Heart left ventricle (tissue), 16 donors: Measurements from ENCODE around the gene SRBD1. TPM values are rescaled to one million over a fixed set of nuclear protein-coding genes. Genes with fewer than 3 reads are reported as not detected.
A peak's percentile ranks its signal among the peaks of the same experiment; 100 is the strongest.

Source experiments
- ATAC-seq, 4 donors: fragments of 200-7000 bp; cut with Tn5 transposase; one replicate each; pipeline ENCODE4 v1.9.1; 2020 to 2022; ENCODE audit warnings: moderate library complexity in 4 of 4, mild to moderate bottlenecking in 3 of 4, moderate number of reproducible peaks in 1 of 4
- DNase-seq, 5 donors: peaks; one replicate each; pipeline ENCODE4 v3.0.0-alpha.2; 2020
- H3K27ac ChIP-seq, 12 donors: fragments of 200-600 bp; sonication (generic) in 4 of 12; one replicate each; pipeline versions ENCODE4 v1.5.0 to v1.8.0; 2016 to 2022; ENCODE audit warnings: mild to moderate bottlenecking in 2 of 12
- H3K27me3 ChIP-seq, 9 donors: fragments of 200-600 bp; sonication (generic) in 2 of 9; one replicate each; pipeline versions ENCODE4 v1.5.1 to v1.8.0; 2016 to 2022; ENCODE audit warnings: mild to moderate bottlenecking in 3 of 9
- H3K36me3 ChIP-seq, 9 donors: fragments of 200-600 bp; sonication (generic) in 2 of 9; one replicate each; pipeline versions ENCODE4 v1.5.0 to v1.8.0; 2018 to 2022; ENCODE audit warnings: mild to moderate bottlenecking in 2 of 9
- H3K4me1 ChIP-seq, 12 donors: fragments of 200-600 bp; sonication (generic) in 4 of 12; one replicate each; pipeline versions ENCODE4 v1.5.0 to v1.8.0; 2016 to 2022; ENCODE audit warnings: mild to moderate bottlenecking in 3 of 12
- H3K4me3 ChIP-seq, 12 donors: fragments of 200-600 bp; sonication (generic) in 4 of 12; one replicate each; pipeline versions ENCODE4 v1.5.0 to v1.8.0; 2017 to 2022; ENCODE audit warnings: mild to moderate bottlenecking in 9 of 12, moderate library complexity in 4 of 12
- H3K9me3 ChIP-seq, 12 donors: fragments of 200-600 bp; sonication (generic) in 4 of 12; one replicate each; pipeline versions ENCODE4 v1.5.0 to v1.8.0; 2016 to 2022; ENCODE audit warnings: mild to moderate bottlenecking in 1 of 12
- POLR2A ChIP-seq, 2 donors: fragments of 450-650 bp; IDR thresholded peaks; one replicate each; pipeline ENCODE4 v1.6.1; 2017; ENCODE audit warnings: antibody characterized with exemption in 2 of 2, mild to moderate bottlenecking in 2 of 2, moderate library complexity in 2 of 2
- WGBS, 4 donors: extraction: QIAGEN DNeasy Blood & Tissue Kit in 2 of 4; methylation state at CpG; one replicate each; pipeline versions ENCODE4 v1.1.5 to v1.1.7; 2013 to 2018; 5-methylcytosine and 5-hydroxymethylcytosine counted together
- intact Hi-C, 10 donors: fragments of 100-400 bp; cut with DNase I; formaldehyde crosslinking; loops; one replicate each; pipeline versions ENCODE4 v1.11.1 to v1.14.2; 2022
- polyA plus RNA-seq, 2 donors: library from polyadenylated mRNA; stranded (reverse); fragments of 200-250 nt; gene quantifications; one replicate each; pipeline ENCODE4 v1.2.3, GENCODE V29; 2013
- total RNA-seq, 9 donors: library from RNA; depleted of rRNA in 2 of 9; stranded (reverse); fragments of >200 nt in 2 of 9; fragmentation: NEBNext Ultra II Directional in 3 of 9; extraction: Animal tissue kit (Norgen Biotek cat#: 25700) in 3 of 9; gene quantifications; one replicate each; pipeline versions ENCODE4 v1.1.0 to v1.2.4, GENCODE V29; 2016 to 2023
- TF ChIP-seq, protein P1 (sequence below), 12 donors: fragments of 200-600 bp; sonication (generic) in 4 of 12; IDR thresholded peaks; one replicate each; pipeline versions ENCODE4 v1.5.0 to v1.8.0; 2018 to 2022; ENCODE audit warnings: antibody characterized with exemption in 12 of 12, mild to moderate bottlenecking in 5 of 12
- donor health status: ischemic (EF 13 %, LVEDD 7.1; RV severe dilation, severe dysfunction).
- donor health status: healthy with polysubstance abuse.
- donor health status: DM: no; HTN: yes; CAD: no.
- donor health status: DM: no; HTN: no; CAD: no.
- donor health status: ischemic (EF 25% LVEDD 6.9; RV normal size, moderate dysfunction).
- donor health status: ischemic (EF 25% LVEDD 5.7; RV mildly dilated, moderate dysfunction).
- donor health status: healthy.
- donor health status: DM: yes; HTN: yes; CAD: no.
- donor health status: ischemic (EF 35%, LVEDD 5.7; RV mildly dilated, moderate dysfunction).
- donor health status: nonischemic (EF 11% LVEDD 7.7; RV severe dilation, severe dysfunction).
- donor health status: DM: yes; HTN: yes; CAD: no.
- donor health status: PGD.
- donor health status: ischemic (EF 29% LVEDD 5.4; RV normal size, mild dysfunction).
- donor health status: nonischemic (EF 23%, LVEDD 6.1; RV moderate dilation, normal function).

The SRBD1 gene
- total and polyA plus RNA-seq, 11 donors = 3.0 to 16.9 (median 10.2) TPM

DNA sequence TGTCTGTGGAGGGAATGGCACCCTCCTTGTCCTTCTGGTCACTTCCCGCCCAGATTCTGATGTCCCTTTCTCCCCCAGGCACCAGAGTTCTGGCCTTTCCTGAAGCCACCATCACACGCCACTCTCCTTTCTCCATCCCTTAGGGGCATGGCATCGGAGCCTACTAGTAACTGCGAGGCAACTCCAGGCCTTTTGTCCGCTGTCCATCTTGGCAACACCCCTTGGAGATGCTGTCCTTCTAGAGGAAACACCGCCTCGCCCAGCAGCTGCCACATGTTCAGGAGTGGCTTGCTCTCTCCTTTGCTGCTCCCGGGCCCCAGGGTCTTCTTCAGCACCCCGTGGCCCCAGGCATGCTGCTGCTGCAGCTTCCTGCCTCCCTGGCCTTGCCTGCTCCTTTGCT lies 267.0 kb downstream of the SRBD1 start:
- ATAC-seq (no peak), DNase-seq (no peak)
- 81 to 85% (median 84%) methylated on average over 9 of the region's 9 CpGs for WGBS, 4 donors
- H3K4me1 ChIP-seq = no peaks in the 10 kb centered on the region
- no peak overlapping the region for H3K27ac ChIP-seq
- H3K27me3 ChIP-seq = peaks cover 0 to 14% (median 0%) of the 10 kb centered on the region in 9 donors
- TF ChIP-seq, protein P1, sequence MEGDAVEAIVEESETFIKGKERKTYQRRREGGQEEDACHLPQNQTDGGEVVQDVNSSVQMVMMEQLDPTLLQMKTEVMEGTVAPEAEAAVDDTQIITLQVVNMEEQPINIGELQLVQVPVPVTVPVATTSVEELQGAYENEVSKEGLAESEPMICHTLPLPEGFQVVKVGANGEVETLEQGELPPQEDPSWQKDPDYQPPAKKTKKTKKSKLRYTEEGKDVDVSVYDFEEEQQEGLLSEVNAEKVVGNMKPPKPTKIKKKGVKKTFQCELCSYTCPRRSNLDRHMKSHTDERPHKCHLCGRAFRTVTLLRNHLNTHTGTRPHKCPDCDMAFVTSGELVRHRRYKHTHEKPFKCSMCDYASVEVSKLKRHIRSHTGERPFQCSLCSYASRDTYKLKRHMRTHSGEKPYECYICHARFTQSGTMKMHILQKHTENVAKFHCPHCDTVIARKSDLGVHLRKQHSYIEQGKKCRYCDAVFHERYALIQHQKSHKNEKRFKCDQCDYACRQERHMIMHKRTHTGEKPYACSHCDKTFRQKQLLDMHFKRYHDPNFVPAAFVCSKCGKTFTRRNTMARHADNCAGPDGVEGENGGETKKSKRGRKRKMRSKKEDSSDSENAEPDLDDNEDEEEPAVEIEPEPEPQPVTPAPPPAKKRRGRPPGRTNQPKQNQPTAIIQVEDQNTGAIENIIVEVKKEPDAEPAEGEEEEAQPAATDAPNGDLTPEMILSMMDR (IDR thresholded peaks at IDR 0.05) = no peak
- no peak overlapping the region for H3K4me3 ChIP-seq
- H3K36me3 ChIP-seq = no peaks in the 10 kb centered on the region
- H3K9me3 ChIP-seq = no peaks in the 10 kb centered on the region
- intact Hi-C loops = no loop called here

DNA sequence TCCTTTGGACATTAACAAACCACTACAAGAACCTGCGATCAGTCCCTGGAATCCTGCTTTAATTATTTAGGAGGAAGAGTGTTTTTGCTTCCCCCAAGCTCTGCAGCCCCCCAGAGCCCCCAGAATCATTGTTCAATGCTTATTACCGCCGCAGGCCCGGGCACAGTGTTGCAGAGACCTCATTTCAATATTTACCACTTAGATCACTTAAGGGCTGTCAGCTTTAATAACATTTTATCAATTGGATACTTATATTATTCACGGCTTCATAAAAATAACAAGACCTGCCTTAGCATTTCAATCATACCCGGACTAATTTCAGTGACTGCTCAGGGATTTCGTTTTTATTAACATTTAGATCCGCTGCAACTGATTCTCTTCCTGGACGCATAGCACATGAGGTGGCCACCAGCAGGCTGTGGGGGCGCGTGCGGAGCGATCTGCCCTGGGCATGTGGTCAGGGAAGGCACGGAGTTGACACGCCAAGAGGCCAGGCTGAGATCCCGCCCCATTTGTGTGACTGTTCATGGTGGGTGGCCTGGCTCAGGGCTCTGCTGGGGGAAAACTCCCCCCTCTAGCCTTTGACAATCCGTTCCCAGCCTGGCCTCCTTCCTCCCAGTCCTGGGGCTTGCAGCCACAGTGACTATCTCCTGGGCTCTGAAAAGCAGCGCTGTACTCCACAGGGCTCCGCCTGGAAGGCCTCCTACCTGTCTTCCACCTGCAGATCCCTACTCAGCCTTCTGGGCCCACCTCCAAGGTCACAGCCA lies 267.6 kb downstream of the SRBD1 start:
- Histone ChIP-seq H3K4me3 (no peak overlapping the region), H3K9me3 (no peaks in the 10 kb centered on the region), H3K36me3 (no peaks in the 10 kb centered on the region), H3K27me3 (peaks cover 0 to 14% (median 0%) of the 10 kb centered on the region in 9 donors), H3K27ac (no peak overlapping the region), H3K4me1 (no peaks in the 10 kb centered on the region)
- ATAC-seq = peak in 1 of 4 donors; percentile 22
- TF ChIP-seq, protein P1 (IDR thresholded peaks at IDR 0.05) = no peak
- no peak for TF ChIP-seq POLR2A (IDR thresholded peaks at IDR 0.05)
- no peak for DNase-seq
- intact Hi-C loops = no loop called here
- 79 to 86% (median 79%) methylated on average over 17 to 19 of the region's 19 CpGs for whole genome bisulfite sequencing, 4 donors

GRCh38 chr2:45340318-45340717 lies 270.7 kb downstream of the SRBD1 start:
- intact Hi-C loops = no loop called here
- Histone ChIP-seq H3K9me3 (no peaks in the 10 kb centered on the region), H3K27ac (no peak overlapping the region), H3K4me3 (no peak overlapping the region), H3K4me1 (no peaks in the 10 kb centered on the region), H3K27me3 (peaks cover 0 to 7% (median 0%) of the 10 kb centered on the region in 9 donors), H3K36me3 (no peaks in the 10 kb centered on the region)
- 71 to 82% (median 75%) methylated on average over 3 of the region's 3 CpGs for whole genome bisulfite sequencing, 4 donors
- ATAC-seq (no peak), DNase-seq (no peak)
- TF ChIP-seq, protein P1 (IDR thresholded peaks at IDR 0.05) = no peak
- no peak for TF ChIP-seq POLR2A (IDR thresholded peaks at IDR 0.05)

DNA sequence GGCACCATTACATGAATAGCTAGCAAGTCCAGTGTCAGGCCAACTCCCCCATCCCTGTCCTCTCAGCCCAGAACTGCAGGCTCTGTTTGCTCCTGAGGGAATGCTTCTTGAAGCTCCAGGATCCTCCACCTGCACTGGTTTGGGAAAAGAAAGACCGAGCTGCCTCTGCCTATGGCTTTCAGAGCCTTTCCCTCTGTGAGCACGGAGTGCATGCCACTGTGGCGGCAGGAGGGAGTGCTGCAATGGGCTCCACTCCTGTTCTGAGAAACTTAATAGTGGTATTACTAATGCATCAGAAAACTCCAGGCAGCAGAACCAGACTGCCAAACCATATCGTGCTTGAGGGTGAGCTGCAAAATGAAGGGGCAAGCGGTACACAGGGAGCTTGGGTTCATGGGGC lies 271.8 kb downstream of the SRBD1 start:
- H3K4me3 ChIP-seq = no peak overlapping the region
- peaks cover 0 to 7% (median 0%) of the 10 kb centered on the region in 9 donors for H3K27me3 ChIP-seq
- no peaks in the 10 kb centered on the region for H3K4me1 ChIP-seq
- no peak overlapping the region for H3K27ac ChIP-seq
- ATAC-seq = no peak
- intact Hi-C loops = no loop called here
- DNase-seq = no peak
- H3K36me3 ChIP-seq = no peaks in the 10 kb centered on the region
- WGBS, 4 donors = 79 to 88% (median 86%) methylated on average over 5 of the region's 5 CpGs
- no peaks in the 10 kb centered on the region for H3K9me3 ChIP-seq
- TF ChIP-seq, protein P1 (IDR thresholded peaks at IDR 0.05) = no peak
- no peak for TF ChIP-seq POLR2A (IDR thresholded peaks at IDR 0.05)

Other genes with a start within 250 kb of the SRBD1 start
- gene PRKCE, start 40.4 kb upstream of the SRBD1 start, total RNA-seq = 10 to 100 TPM in 8 of 9 donors, 1 to 10 TPM in 1; 7.8 to 22.3 (median 16.4) TPM
- gene PRKCE, start 40.4 kb upstream of the SRBD1 start, polyA plus RNA-seq = 10 to 100 TPM in 1 of 2 donors, 1 to 10 TPM in 1; 4.1 to 16.1 TPM